Uterus (tissue), 2 donors: ENCODE measurements around the gene PCDHB16.
"Not testable (repeated sequence)": the region's sequence is repeated elsewhere in the genome, so short reads cannot be mapped to it uniquely, and the experiment has no call there.

ENCODE experiments used
- POLR2A ChIP-seq, 2 donors: fragments of 450-650 bp; IDR thresholded peaks; one replicate each; pipeline ENCODE4 v1.6.1; 2016; ENCODE audit warnings: antibody characterized with exemption in 2 of 2, mild to moderate bottlenecking in 1 of 2, moderate library complexity in 1 of 2
- TF ChIP-seq, protein P1 (sequence below), 4 experiments: fragments of 200-600 bp in 2 of 4; fragments of 450-650 bp in 2 of 4; sonication (generic) in 2 of 4; IDR thresholded peaks; one replicate each; pipeline ENCODE4 v1.5.1; 2016 to 2019; ENCODE audit warnings: antibody characterized with exemption in 4 of 4, mild to moderate bottlenecking in 2 of 4, moderate library complexity in 1 of 4

- TF ChIP-seq, protein P1, sequence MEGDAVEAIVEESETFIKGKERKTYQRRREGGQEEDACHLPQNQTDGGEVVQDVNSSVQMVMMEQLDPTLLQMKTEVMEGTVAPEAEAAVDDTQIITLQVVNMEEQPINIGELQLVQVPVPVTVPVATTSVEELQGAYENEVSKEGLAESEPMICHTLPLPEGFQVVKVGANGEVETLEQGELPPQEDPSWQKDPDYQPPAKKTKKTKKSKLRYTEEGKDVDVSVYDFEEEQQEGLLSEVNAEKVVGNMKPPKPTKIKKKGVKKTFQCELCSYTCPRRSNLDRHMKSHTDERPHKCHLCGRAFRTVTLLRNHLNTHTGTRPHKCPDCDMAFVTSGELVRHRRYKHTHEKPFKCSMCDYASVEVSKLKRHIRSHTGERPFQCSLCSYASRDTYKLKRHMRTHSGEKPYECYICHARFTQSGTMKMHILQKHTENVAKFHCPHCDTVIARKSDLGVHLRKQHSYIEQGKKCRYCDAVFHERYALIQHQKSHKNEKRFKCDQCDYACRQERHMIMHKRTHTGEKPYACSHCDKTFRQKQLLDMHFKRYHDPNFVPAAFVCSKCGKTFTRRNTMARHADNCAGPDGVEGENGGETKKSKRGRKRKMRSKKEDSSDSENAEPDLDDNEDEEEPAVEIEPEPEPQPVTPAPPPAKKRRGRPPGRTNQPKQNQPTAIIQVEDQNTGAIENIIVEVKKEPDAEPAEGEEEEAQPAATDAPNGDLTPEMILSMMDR (IDR thresholded peaks at IDR 0.05): not testable (repeated sequence)
- not testable (repeated sequence) for TF ChIP-seq POLR2A (IDR thresholded peaks at IDR 0.05)
Observed at GRCh38 chr5:141188682-141189081, 6.5 kb downstream of the PCDHB16 start.
